SKM-1 (cell line): ENCODE data around the gene WWOX.
A peak's percentile ranks its signal among the peaks of the same experiment; 100 is the strongest.

Experiments used
- DNase-seq: peaks from one replicate; lab custom pipeline; 2025; ENCODE audit not compliant: unreplicated experiment; lab: John Stamatoyannopoulos, UW

Gene WWOX

DNA sequence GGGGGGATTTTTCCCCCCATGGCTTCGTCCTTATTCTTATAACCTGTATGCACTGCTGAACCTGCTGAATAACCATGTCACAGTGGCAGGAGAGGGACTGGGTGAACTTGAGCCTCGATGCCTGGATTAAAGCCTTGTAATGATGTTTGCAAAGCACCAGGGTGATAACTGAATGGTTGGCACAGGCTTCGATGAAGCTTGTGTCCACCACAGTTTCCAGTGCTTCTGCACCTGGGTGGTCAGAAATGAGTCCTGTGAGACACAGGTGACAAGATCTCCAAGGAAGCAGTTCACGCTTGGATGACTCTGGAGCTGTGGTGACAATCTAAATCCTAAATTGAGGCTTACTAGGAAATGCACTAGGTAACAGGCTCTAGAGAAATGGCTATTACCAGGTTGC lies 771.8 kb downstream of the WWOX start:
- DNase-seq = no peak

DNA sequence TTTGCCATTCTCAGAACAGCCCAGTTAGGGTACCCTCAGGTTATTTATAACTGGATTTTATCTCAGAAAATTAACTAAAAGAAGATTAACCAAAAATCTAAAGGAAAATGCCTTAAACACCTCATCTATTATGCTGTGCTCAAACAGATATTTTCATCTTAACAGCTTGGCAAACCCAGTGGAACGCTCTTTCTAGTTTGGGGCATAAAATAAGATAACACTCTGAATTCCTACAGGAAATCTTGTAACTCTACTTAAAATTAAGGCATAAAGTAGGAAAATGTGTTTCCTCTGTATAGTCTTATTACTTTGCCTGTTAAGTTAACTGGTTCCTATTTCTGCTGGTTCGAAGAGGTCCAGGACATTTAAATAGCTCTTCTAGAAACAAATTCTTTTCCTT lies 777.2 kb downstream of the WWOX start:
- no peak for DNase-seq

DNA sequence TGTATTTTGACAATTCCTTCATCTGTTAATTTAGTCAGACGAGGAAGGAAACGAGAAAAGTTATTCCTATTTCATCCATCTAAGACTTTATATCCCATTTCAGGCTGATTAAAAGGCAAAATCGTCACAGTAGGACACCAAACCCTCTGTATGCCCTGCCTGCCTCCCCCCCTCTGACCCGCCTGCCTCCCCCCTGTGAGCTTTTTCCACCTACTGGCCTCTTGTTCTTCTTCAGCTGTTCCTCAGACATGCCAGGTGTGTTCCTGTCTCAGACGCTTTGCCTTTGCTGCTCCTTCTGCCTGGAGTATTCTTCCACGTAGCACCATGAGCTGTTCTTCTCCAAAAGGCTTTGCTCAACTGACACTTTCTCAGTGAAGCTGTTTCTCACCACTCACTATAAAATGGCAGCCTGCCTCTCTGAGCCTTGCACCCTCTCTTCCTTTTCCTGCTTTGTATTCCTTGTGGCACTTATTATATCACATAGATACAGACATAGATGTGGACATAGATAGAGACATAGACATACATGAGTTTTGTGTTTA lies 777.7 kb downstream of the WWOX start:
- no peak for DNase-seq

DNA sequence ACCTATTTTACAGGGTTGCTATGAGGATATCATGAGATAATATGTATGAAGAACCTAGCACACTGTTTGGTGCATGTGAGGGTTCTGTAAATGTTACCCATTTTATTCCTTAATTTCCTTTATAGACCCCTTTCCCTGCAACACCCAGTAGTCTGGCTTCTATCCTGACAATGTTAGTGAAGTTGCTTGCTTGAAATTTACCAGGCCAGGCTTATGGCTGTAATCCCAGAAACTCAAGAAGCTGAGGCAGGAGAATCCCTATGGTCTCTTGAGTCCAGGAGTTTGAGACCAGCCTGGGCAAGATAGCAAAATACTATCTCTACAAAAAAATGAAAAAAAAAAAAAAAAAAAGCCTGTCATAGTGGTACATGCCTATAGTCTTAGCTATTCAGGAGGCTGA lies 779.1 kb downstream of the WWOX start:
- no peak for DNase-seq

DNA sequence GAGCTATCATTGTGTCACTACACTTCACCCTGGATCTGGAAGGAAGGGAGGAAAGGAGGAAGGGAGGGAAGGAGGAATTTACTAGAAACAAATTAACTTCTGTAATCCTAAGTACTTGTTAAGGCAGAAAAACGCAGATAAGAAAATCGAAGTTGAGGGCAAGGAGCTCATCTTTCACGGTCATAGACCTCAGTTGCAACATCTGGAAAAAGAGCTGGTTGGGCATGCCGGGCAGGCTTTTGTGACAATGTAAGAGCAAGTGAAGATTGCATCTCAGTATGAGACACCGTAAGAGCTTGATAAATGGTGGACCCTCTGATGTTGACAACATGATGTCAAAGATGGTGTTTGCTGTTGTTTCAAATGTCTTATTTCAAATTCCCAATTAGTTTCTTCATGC lies 779.6 kb downstream of the WWOX start:
- DNase-seq = no peak

DNA sequence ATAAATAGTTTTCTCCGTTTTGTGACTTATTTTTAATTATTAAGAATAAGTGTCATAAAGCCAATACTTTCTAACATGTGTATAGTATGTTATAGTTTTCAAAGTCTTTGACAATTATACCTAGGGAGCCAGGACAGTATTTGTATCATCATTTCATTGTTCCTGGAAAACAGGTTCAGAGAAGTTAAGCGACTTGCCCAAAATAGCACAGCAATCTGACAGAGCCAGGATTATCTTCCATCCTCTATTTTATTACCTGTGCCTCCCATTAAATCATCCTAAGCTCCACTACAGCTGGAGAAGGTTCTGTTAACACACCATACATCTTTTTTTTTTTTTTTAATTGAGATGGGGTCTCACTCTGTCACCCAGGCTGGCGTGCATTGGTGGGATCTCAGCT lies 782.7 kb downstream of the WWOX start:
- no peak for DNase-seq

DNA sequence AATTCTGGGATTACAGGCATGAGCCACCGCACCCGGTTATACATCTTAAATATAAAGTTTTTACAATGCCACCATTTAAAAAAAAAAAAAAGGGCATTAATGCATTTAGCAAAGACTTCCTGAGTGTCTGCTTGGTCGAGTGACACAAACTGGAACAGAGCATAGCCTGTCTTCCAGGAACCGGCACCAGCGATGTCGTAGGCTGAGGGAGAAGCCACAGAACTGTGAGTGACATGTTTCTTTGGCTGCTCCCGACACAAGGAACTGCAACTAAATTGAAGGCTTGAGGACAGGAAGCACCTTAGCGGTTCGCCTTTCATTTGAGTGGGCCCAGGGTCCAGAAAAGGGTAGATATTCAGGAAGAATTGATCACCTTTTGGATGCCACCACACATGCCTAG lies 783.3 kb downstream of the WWOX start:
- no peak for DNase-seq

DNA sequence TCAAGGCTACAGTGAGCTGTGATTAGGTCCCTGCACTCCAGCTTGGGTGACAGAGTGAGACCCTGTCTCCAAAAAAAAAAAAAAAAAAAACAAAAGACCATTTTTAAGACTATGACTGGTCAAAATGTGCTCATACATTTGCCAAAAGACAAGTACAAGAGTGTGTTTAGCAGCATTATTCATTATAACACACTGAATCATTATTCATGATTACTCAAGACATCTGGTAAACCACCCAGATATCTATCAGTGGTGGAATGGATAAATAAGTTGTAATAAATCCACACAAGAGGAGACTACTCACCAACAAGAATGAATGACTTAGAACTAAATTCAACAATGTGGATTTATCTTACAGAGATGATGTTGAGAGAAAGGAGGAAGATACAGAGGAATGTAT lies 784.8 kb downstream of the WWOX start:
- no peak for DNase-seq

DNA sequence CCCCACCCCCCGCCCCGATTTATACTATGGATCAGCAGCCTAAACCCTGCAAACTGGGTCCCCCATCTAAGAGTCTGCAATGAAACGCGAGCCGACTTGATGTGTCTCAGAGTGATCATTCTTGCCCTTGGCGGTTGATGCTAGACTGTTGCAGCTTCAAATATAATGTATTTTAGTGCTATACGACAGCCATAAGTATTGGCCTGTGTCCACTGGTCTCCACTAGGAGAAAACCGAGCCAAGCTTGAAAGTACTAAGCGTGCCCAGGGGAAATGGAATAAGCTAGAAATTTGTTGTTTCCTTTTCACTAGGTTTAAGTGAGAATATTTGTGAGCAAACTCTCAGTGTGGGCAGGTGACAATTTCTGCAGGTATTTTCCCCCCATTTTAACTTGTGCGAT lies 789.9 kb downstream of the WWOX start:
- no peak for DNase-seq

DNA sequence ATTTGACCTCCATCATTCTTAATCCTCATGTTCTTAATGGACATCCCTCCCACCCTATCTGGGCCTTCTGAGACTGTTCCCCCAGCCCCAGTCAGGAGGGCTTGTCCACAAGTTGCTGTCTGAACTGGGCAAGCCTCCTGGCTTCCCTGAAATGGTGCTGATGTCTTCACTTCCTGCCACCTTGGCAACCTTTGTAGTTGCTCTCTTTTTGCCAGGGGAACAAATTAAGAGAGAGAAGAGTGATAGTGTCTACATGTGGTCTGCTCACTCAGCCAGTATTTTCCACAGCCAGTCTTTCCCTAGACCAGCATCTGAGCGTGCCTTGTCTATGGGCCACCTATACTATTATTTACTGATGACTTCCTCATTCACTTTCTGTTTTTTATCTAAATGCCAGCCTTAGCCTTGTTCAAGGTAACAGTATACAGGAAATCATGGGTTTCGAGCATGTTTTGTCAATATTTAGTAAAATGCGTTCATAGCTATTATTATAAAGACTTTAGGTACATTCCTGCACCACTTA lies 791.0 kb downstream of the WWOX start:
- no peak for DNase-seq

DNA sequence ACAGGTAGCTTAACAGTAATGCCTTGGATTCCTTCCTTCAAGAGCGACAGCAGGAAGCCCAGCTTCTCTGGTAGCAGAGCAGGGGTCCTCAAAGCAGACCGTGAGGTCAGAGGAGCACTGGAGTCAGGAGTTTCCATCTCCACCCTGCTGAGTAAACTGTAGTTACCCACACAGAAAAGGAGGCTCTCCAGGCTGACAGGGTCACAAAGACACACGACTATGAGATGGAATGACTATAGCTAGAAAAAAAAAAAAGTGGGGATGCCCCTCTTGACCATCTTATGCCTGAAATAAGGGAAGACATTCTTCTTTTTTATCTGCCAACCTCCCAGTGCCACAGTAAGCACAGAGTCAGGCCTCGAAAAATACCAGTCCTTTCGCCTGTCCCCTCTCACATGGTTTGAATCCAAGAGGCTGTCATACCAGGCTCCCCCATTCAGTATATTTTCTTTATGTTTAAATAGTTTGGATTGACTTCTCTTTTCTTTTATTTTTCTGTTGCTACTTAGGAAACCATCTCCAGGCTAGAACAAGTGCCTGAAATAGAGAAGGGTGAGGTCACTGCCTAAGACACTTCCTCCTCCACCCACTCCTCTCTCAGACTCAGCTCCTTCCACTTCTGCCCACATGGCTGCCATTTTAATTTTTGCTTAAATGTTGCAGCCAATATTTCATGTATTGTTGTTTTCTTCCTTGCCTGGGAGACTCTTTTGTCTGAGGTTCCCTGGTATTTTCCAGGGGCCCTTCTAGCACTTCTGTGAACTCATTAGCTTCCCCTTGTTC lies 793.7 kb downstream of the WWOX start:
- peak; percentile 7 for DNase-seq

DNA sequence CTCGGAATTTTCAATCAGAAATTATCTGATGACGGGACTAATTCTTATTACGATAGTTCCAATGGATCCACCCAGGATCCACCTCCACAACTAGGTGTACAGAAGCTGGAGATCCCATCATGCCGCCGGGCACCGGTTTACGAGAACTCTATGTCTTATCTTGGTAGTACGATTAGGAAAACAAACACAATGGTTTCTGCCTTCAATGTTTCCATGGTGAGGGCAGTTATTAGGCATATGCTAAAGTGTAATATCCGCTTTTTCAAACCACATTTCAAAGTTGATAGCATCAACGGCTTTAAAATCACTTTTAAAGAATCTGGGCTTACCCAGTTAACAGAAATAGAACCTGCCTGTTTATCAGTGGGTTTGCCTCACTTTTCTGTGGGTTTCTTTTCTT lies 795.4 kb downstream of the WWOX start:
- no peak for DNase-seq

DNA sequence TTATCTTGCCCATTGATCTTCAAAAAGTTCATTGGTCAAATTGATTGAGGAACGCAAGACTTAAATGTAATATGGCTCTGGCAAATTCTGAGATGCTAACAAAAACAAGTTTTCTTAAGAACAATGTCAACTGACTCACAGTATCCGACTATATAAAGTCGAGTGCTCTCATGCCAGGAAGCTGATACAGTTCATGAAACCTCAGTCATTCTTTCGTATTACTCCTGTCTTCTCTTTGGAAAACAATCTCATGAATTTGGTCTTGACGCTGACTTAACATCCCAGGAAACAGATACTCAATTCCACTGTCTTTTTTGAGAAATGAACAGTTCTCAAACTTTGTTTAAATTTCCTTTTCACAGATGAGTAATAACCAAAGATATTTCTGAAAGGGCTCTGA lies 796.2 kb downstream of the WWOX start:
- no peak for DNase-seq

DNA sequence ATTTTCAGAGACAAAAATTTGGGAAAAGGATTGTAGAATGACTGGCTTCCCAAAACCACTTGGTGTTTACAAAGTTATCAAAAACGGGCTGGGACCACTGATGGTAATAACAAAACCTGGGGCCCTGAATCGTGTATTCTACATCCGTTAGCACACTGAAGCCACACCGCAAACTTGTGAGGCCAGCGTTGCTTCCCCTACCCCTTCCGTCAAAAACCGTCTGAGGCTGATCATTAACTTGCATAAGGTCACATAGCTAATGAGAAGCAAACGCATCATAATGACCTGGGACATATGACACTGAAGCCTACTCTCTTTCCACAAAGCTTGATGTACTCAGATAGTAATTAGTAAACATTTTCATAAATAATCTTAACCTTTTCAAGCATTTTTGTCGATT lies 796.8 kb downstream of the WWOX start:
- no peak for DNase-seq

DNA sequence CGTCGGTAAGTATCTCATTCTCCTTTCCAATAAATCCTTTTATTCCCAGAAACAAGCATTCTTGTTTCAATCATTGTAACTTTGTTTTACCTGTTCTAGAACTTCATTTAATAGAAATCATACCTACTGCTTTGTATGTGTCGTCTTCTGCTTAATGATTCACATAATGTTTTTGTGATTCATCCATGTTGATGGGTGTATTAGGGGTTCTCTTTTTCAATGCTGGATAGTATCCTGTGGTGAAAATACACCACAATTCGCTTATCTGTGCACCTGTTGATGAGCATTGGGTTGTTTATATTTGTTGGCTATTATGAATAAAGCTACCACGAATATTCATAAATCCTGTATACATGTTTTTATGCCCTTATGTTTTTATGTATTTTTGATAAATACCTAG lies 797.8 kb downstream of the WWOX start:
- no peak for DNase-seq

DNA sequence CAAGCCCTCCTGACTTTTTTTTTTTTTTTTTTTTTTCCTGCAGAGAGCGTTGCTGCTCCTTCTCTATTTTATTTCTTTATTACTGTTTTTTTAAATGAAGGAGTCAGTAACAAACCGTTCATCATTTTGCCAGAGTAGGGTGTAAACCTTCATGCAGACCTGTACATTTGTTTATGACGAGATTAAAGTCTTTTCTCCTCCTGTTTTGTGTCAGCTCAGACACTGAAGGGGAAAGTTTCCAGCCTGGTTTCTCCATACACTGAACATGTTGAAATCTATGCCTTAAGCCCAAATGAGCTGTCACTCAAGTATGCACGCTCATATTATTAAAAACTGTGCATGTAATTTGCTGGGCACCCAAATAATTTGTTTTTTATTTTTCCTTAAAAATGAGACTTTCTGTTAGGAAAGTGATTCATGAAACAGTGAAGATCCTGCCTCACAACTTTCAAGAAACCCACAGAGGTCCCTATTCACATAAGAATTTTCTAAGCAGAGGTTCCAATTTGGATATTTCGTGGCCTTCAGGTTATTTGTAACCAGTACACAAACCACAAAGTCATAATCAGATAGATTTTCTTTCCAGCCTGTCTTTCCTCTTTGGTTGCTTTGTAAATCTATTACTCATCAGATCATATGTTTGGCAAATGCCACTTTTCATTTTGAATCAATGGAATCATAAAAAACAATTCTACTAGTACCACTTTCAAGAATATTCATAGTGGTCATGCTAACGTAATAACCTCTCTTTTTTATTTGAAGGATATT lies 800.8 kb downstream of the WWOX start:
- DNase-seq = no peak

DNA sequence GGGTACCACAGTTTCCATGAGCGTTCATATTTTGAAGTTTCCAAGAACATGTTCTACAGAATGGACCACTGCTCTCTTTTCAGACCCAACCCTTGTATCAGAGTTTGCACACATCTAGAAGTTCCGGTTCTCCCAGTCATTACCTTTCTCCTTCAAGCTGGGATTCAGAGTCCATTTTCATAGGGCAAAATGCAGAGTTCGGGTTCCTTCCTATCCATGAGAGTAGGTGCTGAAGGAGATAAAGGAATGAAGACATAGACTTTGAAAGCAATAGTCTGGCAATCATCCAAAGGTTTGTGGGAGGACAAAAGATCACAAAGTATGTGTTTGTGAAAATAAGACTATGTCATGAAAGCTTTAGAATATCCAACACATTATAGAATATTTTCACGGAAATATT lies 801.5 kb downstream of the WWOX start:
- DNase-seq = no peak

DNA sequence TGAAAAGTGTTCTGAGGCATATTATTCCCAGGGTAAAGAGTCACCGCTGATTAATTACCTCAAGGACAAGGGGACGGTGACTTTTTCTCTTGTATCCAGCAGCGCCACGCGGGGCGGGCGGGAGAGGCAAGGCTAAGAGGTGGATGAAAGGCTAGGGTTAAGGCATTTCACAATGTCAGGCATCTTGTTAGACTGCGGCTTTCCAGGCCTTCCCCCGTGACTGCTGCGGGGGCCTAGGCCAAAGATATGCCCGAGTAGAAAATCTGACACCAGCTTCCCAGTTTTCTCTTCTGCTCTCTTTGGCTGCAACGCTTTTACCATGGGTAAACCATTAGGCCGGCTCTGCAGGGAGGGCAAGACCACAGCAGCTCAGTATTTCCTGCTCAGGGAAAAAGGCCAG lies 802.9 kb downstream of the WWOX start:
- no peak for DNase-seq

DNA sequence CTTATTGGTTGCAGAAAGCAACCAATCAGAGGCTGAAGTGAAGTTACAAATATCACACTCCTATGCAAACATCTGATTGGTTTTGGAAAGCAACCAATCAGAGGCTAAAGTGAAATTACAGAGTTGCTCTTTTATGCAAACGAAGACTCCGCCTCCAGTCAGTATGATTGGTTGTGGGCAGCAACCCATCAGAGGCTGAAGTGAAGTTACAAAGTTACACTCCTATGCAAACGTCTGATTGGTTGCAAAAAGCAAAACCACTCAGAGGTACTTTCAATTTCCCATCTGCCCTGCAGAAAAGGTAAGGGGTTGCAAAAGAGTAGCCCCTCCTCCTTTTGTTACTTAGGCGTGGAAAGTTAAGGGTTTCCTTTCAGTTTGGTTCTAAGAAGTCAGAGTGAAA lies 803.8 kb downstream of the WWOX start:
- no peak for DNase-seq

DNA sequence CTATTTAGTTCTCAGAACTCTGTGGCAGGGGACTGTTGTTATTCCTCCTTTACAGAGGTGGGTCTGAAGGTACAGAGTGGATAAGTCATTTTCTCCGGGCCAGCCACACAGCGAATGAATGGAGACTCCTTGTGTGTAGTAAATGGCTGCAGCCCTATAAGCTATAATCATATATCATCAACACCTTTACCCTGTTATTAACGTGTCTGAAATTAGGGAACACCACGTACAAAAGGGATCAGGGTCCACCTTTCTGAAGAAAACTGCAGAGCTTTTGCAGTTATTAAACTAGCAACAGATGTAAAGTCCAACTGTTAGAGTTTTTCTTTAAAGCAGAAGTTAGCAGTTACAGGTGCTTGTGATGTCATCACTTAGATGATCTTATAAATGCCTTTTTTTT lies 804.4 kb downstream of the WWOX start:
- DNase-seq = no peak

DNA sequence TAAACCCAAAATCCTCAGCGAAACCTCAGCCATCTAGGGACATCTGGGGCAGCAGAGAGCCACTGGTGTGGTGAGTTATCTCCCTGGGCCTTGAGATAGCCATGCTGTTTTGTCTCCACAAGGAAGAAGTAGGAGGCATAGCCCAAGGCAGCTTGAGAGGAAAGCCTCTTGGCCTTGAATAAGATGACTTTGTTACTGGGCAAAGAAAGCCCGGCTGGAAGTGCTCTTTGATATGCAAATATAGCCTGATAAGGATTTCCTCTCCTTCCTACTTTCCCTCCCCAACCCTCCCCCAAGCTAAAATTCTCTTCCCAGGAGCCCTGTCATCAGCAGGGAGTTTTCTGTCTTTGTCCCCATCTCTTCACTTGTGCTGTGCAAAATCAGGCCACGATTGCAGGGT lies 806.7 kb downstream of the WWOX start:
- DNase-seq = no peak

DNA sequence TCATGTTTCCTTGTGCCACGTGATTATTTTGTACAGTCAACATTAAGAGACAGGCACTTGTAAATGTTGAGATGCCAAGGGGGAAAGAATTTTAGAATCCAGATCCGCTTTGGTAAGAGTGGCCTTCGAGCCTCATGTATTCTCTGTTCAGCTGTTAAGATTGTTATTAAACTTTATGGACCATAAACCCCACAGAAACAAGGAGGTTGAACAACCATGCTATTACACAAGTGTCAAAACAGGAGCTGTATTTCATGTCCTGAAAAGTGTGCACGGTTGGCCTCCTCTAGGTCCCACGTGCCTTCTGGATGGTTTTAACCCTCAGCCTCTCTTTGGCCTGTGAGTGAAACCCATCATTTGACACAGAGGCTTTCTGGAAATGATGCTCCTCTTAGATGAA lies 809.8 kb downstream of the WWOX start:
- no peak for DNase-seq
